Measurements from ENCODE around the gene NSMF. TPM values are rescaled to one million over a fixed set of nuclear protein-coding genes. Genes with fewer than 3 reads are reported as not detected.

The NSMF gene
- total RNA-seq, 1 donor from 2014 or later = 52.5 TPM

DNA sequence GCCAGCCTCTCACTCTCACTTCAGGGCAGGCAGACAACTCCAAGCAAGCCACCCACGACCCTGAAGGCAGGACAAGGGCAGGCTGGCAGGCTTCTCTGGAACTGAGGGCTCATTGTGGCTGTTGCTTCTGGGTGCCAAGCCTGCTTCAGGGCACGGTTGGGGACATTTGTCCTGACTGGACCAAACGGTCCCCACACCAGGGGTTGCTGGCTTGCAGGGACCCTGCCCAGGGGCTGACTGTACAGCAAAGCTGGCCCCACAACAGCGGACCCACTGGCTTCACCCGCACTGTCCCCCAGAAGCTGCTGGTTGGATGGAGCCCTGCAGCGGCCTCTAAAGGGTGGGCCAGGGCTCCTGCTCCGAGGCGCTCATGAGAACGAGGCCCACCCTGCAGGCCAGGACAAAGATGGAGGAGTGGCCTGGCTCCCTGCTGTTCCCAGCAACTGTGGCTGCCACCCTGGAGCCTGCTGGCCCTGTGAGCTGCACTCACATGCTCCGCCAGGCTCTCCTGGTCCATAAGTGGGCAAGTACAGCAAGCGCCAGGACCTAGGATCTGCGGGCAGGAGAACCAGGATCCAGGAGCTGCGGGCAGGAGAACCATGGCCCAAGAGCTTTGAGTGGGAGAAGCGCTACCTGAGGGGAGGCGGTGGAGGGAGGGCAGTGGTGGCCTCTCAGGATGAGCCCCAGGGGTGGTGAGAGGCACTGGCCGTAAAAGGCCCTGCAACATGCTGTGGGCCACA lies 34.4 kb upstream of the NSMF start:
- no peaks in the 10 kb centered on the region for H3K36me3 ChIP-seq (ENCODE audit: control insufficient read depth, insufficient read depth, low read length)
- no peaks in the 10 kb centered on the region for H3K27me3 ChIP-seq (ENCODE audit: control insufficient read depth, insufficient read depth, low read length)
- TF ChIP-seq, protein P1, sequence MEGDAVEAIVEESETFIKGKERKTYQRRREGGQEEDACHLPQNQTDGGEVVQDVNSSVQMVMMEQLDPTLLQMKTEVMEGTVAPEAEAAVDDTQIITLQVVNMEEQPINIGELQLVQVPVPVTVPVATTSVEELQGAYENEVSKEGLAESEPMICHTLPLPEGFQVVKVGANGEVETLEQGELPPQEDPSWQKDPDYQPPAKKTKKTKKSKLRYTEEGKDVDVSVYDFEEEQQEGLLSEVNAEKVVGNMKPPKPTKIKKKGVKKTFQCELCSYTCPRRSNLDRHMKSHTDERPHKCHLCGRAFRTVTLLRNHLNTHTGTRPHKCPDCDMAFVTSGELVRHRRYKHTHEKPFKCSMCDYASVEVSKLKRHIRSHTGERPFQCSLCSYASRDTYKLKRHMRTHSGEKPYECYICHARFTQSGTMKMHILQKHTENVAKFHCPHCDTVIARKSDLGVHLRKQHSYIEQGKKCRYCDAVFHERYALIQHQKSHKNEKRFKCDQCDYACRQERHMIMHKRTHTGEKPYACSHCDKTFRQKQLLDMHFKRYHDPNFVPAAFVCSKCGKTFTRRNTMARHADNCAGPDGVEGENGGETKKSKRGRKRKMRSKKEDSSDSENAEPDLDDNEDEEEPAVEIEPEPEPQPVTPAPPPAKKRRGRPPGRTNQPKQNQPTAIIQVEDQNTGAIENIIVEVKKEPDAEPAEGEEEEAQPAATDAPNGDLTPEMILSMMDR (IDR thresholded peaks at IDR 0.05; ENCODE audit: insufficient read depth, low read length, poor library complexity, severe bottlenecking) = no peak
- H3K4me3 ChIP-seq (ENCODE audit: low read depth, low read length) = no peak overlapping the region
- DNase-seq (ENCODE audit: low read depth) = no peak

DNA sequence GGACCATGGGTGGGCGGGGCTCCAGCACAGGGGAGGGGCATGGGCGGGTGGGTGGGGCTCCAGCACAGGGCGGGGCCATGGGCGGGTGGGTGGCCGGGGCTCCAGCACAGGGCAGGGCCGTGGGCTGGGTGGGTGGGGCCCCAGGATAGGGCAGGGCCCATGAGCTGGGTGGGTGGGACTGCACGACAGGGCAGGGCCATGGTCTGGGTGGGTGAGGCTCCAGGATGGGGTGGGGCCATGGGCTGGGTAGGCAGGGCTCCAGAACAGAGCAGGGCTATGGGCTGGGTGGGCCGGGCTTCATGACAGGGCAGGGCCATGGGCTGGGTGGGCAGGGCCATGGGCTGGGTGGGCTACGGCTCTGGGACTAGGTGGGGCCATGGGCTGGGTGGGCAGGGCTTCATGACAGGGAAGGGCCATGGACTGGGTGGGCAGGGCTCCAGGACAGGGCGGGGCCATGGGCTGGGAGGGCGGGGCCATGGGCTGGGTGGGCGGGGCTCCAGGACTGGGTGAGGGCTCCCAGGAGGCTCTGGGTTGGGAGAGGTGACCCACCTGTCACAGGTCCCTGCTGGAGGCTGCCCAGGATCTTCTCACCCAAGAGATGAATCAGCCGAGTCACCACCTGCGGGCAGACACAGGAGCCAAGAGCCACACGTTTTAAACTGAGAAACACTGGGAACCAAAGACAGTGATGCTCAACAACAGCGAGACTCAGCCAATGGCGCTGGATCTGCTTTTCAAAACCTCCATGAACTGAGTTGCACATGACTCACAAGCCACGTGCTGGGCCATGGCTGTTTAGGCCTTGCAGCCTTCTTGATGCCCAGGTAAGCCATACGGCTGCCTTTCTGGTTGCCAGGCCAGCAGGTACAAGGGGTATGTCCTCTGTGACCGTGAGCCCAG lies 33.6 kb upstream of the NSMF start:
- TF ChIP-seq, protein P1 (IDR thresholded peaks at IDR 0.05; ENCODE audit: insufficient read depth, low read length, poor library complexity, severe bottlenecking) = no peak
- no peak for DNase-seq (ENCODE audit: low read depth)
- H3K4me3 ChIP-seq (ENCODE audit: low read depth, low read length) = no peak overlapping the region
- H3K36me3 ChIP-seq (ENCODE audit: control insufficient read depth, insufficient read depth, low read length) = no peaks in the 10 kb centered on the region
- no peaks in the 10 kb centered on the region for H3K27me3 ChIP-seq (ENCODE audit: control insufficient read depth, insufficient read depth, low read length)

DNA sequence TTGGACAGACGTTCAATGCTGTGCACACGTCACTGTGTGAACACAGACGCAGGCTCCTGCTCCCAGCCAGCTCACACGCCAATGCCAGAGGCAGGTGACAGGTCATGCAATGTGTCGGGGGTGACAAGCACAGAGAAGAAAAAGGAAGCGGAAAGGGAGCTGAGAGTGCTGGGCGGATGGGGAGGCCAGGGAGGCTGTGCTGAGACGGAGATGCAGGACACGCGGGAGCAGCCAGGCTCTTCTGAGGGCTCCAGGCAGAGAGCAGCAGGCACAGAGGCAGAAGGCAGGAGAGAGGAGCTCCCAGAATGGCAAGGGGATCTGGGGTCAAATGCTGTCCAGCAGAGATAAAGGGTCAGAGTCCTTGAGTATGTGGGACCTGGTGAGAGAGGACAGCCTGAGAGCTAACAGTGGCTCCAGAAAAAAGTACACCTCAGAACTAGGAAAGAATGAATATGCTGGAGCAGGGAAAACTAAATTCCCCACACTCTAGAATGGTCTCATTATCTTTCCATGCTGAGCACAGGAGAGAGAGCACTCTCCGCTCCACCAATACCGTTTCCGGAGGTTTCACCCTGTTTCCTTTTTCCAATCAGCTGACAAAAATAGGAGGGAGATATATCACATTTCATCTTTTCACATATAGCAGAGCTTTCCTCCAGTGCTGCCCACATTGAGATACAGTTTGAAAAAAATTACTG lies 32.8 kb upstream of the NSMF start:
- TF ChIP-seq, protein P1 (IDR thresholded peaks at IDR 0.05; ENCODE audit: insufficient read depth, low read length, poor library complexity, severe bottlenecking) = no peak
- DNase-seq (ENCODE audit: low read depth) = no peak
- Histone ChIP-seq H3K36me3 (ENCODE audit: control insufficient read depth, insufficient read depth, low read length) (no peaks in the 10 kb centered on the region), H3K27me3 (ENCODE audit: control insufficient read depth, insufficient read depth, low read length) (no peaks in the 10 kb centered on the region), H3K4me3 (ENCODE audit: low read depth, low read length) (no peak overlapping the region)

DNA sequence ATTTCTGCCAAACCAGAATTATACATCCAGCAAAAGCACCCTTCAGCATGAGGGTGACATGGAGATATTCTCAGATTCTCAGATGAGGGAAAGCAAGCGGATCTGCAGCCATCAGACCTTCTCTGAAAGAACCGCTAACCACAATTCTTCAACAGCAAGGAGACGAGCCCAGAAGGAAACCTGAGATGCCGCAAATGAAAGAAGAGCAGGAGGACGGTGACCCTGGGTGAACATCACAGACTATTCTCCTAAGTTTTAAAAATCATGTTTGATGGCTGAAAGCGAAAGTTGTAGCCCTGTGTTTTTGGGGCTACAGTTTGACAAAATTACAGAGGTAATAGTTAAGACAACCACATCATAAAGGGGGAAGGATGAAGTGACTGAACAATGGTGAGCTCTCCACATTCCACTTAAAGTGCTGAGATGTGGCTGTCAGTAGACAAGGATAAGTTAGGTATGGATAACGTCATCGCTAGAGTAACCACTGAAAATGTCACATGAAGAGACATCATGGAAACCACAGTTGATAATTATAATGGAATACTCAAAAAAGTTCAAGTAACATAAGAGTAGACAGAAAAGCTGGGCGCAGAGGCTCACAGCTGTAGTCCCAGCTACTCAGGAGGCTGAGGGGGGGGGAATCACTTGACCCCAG lies 31.5 kb upstream of the NSMF start:
- TF ChIP-seq, protein P1 (IDR thresholded peaks at IDR 0.05; ENCODE audit: insufficient read depth, low read length, poor library complexity, severe bottlenecking) = no peak
- Histone ChIP-seq H3K36me3 (ENCODE audit: control insufficient read depth, insufficient read depth, low read length) (no peaks in the 10 kb centered on the region), H3K27me3 (ENCODE audit: control insufficient read depth, insufficient read depth, low read length) (no peaks in the 10 kb centered on the region), H3K4me3 (ENCODE audit: low read depth, low read length) (no peak overlapping the region)
- DNase-seq (ENCODE audit: low read depth) = no peak

DNA sequence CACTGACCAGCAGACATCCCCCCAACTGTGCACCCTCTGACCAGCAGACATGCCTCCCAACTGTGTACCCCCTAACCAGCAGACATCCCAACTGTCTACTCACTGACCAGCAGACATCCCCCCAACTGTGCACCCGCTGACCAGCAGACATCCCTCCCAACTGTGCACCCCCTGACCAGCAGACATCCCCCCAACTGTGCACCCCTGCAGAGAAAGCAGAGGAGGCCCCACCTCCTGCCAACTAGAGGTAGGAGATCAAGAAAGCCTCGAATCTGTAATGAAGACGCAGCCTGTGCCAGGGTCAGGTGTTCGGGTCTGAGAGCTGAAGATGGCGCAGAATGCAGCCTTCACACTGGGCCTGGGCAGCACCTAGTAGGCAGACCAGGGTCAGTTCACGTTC lies 29.8 kb upstream of the NSMF start:
- Histone ChIP-seq H3K27me3 (ENCODE audit: control insufficient read depth, insufficient read depth, low read length) (no peaks in the 10 kb centered on the region), H3K36me3 (ENCODE audit: control insufficient read depth, insufficient read depth, low read length) (no peaks in the 10 kb centered on the region), H3K4me3 (ENCODE audit: low read depth, low read length) (no peak overlapping the region)
- DNase-seq (ENCODE audit: low read depth) = no peak
- TF ChIP-seq, protein P1 (IDR thresholded peaks at IDR 0.05; ENCODE audit: insufficient read depth, low read length, poor library complexity, severe bottlenecking) = no peak

Data from kidney epithelial cell (primary cell).